HepG2 (cell line): Measurements from ENCODE around the gene CDK5R1.

ENCODE experiments used
- MYC ChIP-seq: sonication (generic); formaldehyde crosslinking; IDR thresholded peaks from 2 replicates; pipeline ENCODE4 v1.9.0; 2021; ENCODE audit warnings: missing genetic modification reagents, borderline replicate concordance
- PAWR ChIP-seq: sonication (generic); formaldehyde crosslinking; IDR thresholded peaks from 2 replicates; pipeline ENCODE4 v1.4.0; 2020; ENCODE audit warnings: missing genetic modification reagents, mild to moderate bottlenecking, borderline replicate concordance
- TBL1XR1 ChIP-seq: fragments of 150-350 bp; IDR thresholded peaks from 2 replicates; pipeline ENCODE4 v1.6.1; 2014; ENCODE audit warnings: borderline replicate concordance, low read length; ENCODE audit not compliant: partially characterized antibody
- USF2 ChIP-seq, 2 experiments: sonication (generic) in 1 of 2; formaldehyde crosslinking in 1 of 2; IDR thresholded peaks; 2 replicates each; pipeline versions ENCODE4 v1.5.1 to v1.6.1; 2011 to 2020; ENCODE audit warnings: borderline replicate concordance in 1 of 2, low read depth in 1 of 2, low read length in 1 of 2, mild to moderate bottlenecking in 1 of 2, missing genetic modification reagents in 1 of 2, moderate library complexity in 1 of 2
- YY1 ChIP-seq: IDR thresholded peaks from 2 replicates; pipeline ENCODE4 v1.6.1; 2011; ENCODE audit warnings: low read length, low read depth, moderate library complexity, mild to moderate bottlenecking; ENCODE audit not compliant: insufficient read depth, insufficient replicate concordance
- ZNF232 ChIP-seq: sonication (generic); formaldehyde crosslinking; IDR thresholded peaks from 2 replicates; pipeline ENCODE4 v1.4.0; 2020; ENCODE audit warnings: missing genetic modification reagents, borderline replicate concordance

- TF ChIP-seq TBL1XR1 (no peak), USF2 (IDR thresholded peaks at IDR 0.05; ENCODE audit: low read depth, low read length) (no peak), USF2 (CRISPR knock-in tag; IDR thresholded peaks at IDR 0.05; ENCODE audit: borderline replicate concordance) (no peak), ZNF232 (CRISPR knock-in tag) (no peak), YY1 (no peak), PAWR (CRISPR knock-in tag) (no peak), MYC (no peak)
Measured at GRCh38 chr17:32523827-32524552, 37.2 kb downstream of the CDK5R1 start.
